Right lobe of liver (tissue), 4 donors: ENCODE results near the gene IGSF11.

Source experiments
- POLR2A ChIP-seq: fragments of 450-650 bp; IDR thresholded peaks from one replicate; pipeline ENCODE4 v1.6.1; 2017; ENCODE audit warnings: antibody characterized with exemption, mild to moderate bottlenecking
- TF ChIP-seq, protein P1 (sequence below), 4 donors: fragments of 200-600 bp in 3 of 4; fragments of 450-650 bp in 1 of 4; IDR thresholded peaks; one replicate each; pipeline versions ENCODE4 v1.5.1 to v1.8.0; 2016 to 2022; ENCODE audit warnings: antibody characterized with exemption in 4 of 4, mild to moderate bottlenecking in 2 of 4
- donor health status: DM: no; HTN: no; CAD: no.
- donor health status: DM: no; HTN: no; CAD: no.
- donor health status: DM: no; HTN: yes; CAD: no.

DNA sequence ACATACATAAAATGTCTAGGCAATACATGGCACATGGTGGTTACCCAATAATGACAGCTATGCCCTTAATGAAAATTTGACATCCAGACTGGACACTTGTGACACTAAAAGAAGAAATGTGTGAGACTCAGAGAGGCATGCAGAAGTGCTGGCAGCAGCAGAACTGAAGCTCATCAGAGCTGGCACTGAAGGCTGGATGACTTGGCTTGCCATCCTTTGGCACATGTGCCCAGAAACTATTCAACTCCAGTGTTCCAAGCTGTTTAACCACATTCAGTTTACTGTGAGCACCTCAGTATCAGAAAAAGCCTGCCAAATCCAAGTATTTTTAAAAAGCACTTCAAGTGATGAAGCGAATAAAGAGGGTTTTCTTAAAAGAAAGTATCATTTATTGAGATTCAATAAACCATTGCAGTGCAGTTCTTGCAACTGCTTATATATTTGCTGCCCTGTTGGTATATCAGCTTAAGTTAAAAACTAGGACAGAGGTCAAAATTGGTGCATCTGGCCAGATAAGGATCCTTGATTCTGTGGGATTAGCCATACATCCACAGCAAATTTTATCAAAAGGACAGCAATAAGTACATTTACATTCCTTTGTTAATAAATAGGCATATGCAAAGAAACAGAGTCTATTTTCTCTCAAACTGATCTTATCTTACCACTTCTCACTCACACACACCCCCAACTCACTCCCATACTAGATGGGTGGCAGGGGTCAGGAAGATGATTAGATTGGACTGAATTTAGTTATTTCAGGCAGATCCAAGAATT is 15.8 kb downstream of the IGSF11 start:
- TF ChIP-seq, protein P1, sequence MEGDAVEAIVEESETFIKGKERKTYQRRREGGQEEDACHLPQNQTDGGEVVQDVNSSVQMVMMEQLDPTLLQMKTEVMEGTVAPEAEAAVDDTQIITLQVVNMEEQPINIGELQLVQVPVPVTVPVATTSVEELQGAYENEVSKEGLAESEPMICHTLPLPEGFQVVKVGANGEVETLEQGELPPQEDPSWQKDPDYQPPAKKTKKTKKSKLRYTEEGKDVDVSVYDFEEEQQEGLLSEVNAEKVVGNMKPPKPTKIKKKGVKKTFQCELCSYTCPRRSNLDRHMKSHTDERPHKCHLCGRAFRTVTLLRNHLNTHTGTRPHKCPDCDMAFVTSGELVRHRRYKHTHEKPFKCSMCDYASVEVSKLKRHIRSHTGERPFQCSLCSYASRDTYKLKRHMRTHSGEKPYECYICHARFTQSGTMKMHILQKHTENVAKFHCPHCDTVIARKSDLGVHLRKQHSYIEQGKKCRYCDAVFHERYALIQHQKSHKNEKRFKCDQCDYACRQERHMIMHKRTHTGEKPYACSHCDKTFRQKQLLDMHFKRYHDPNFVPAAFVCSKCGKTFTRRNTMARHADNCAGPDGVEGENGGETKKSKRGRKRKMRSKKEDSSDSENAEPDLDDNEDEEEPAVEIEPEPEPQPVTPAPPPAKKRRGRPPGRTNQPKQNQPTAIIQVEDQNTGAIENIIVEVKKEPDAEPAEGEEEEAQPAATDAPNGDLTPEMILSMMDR (IDR thresholded peaks at IDR 0.05) = no peak
- no peak for TF ChIP-seq POLR2A
